HG02981 (cell line): ENCODE measurements around the gene SLAMF8.

Source experiments
- ATAC-seq: cut with Tn5 transposase; IDR thresholded peaks from one replicate; pipeline ENCODE4 v1.9.1; 2021; ENCODE audit warnings: mild to moderate bottlenecking, moderate library complexity; ENCODE audit not compliant: unreplicated experiment

Gene SLAMF8

GRCh38 chr1:159817276-159818041 is 9.2 kb upstream of the SLAMF8 start:
- no peak for ATAC-seq

- no peak for ATAC-seq
Observed at GRCh38 chr1:159821171-159821867, 5.4 kb upstream of the SLAMF8 start.

GRCh38 chr1:159823406-159823805 is 3.3 kb upstream of the SLAMF8 start:
- ATAC-seq = no peak

- ATAC-seq = no peak
Observed at GRCh38 chr1:159825564-159825963, 1.1 kb upstream of the SLAMF8 start.

GRCh38 chr1:159827102-159827490 is 423 bp downstream of the SLAMF8 start:
- no peak for ATAC-seq

- ATAC-seq = no peak
Observed at GRCh38 chr1:159827549-159827948, 876 bp downstream of the SLAMF8 start.

- ATAC-seq = no peak
Observed at GRCh38 chr1:159828176-159828575, 1.5 kb downstream of the SLAMF8 start.

GRCh38 chr1:159828581-159829272 is 2.1 kb downstream of the SLAMF8 start:
- ATAC-seq = no peak

GRCh38 chr1:159829273-159829634 is 2.6 kb downstream of the SLAMF8 start:
- peak; percentile 78 for ATAC-seq

- ATAC-seq = no peak
Observed at GRCh38 chr1:159829822-159830465, 3.3 kb downstream of the SLAMF8 start.

GRCh38 chr1:159830722-159831121 is 4.0 kb downstream of the SLAMF8 start:
- ATAC-seq = no peak

GRCh38 chr1:159831412-159832141 is 4.9 kb downstream of the SLAMF8 start:
- ATAC-seq = no peak

GRCh38 chr1:159832309-159832708 is 5.6 kb downstream of the SLAMF8 start:
- no peak for ATAC-seq

- ATAC-seq = no peak
Observed at GRCh38 chr1:159835356-159835755, 8.7 kb downstream of the SLAMF8 start.

- ATAC-seq = no peak
Observed at GRCh38 chr1:159835862-159836525, 9.3 kb downstream of the SLAMF8 start.

- peak; percentile 75 for ATAC-seq
Observed at GRCh38 chr1:159838715-159839114, 12.0 kb downstream of the SLAMF8 start.

GRCh38 chr1:159839116-159839849 is 12.6 kb downstream of the SLAMF8 start:
- ATAC-seq = peak; percentile 78

- no peak for ATAC-seq
Observed at GRCh38 chr1:159841749-159842148, 15.1 kb downstream of the SLAMF8 start.

- no peak for ATAC-seq
Observed at GRCh38 chr1:159843459-159843858, 16.8 kb downstream of the SLAMF8 start.
